ENCODE measurements around the gene PAX6. TPM values are rescaled to one million over a fixed set of nuclear protein-coding genes. Genes with fewer than 3 reads are reported as not detected.

PAX6 gene
- total and polyA plus RNA-seq, 9 of the 15 experiments (the other 6 are each of a cell fraction or from before 2014, with no cell fraction given) = 1.5 to 10.9 (median 5.3) TPM

GRCh38 chr11:31819621-31820437 lies 8.7 kb upstream of the PAX6 start:
- Histone ChIP-seq H3K27ac (ENCODE audit: extremely low read depth, low read depth, low read length) (no peak overlapping the region), H3K4me3 (no peak overlapping the region), H3K4me2 (ENCODE audit: insufficient read depth, low read length) (no peak overlapping the region), H2AFZ (ENCODE audit: low read depth, low read length) (no peak overlapping the region), H3K36me3 (ENCODE audit: control insufficient read depth, insufficient read depth, low read length) (no peaks in the 10 kb centered on the region), H3K4me1 (replicated peaks in 1 of 2; ENCODE audit: control insufficient read depth in 2 of 2, insufficient read depth in 2 of 2, low read length in 2 of 2) (peaks cover 0 to 38% of the 10 kb centered on the region in 2 experiments; a peak in 3 of 5 replicates), H3K9me3 (replicated peaks; ENCODE audit: control insufficient read depth, insufficient read depth, low read depth, low read length) (no peaks in the 10 kb centered on the region), H3K79me2 (ENCODE audit: control insufficient read depth, insufficient read depth, low read length) (no peaks in the 10 kb centered on the region), H3K9me1 (ENCODE audit: control insufficient read depth, insufficient read depth, low read length) (no peaks in the 10 kb centered on the region), H3K9ac (ENCODE audit: insufficient read depth in 1 of 2, low read depth in 2 of 2, low read length in 2 of 2) (no peak overlapping the region), H3K27me3 (ENCODE audit: control insufficient read depth in 2 of 2, insufficient read depth in 2 of 2, low read length in 2 of 2) (peaks cover 49 to 80% of the 10 kb centered on the region in 2 experiments), H4K20me1 (replicated peaks; ENCODE audit: control insufficient read depth, insufficient read depth, low read length) (no peaks in the 10 kb centered on the region)
- FAIRE-seq = no peak
- DNase-seq (ENCODE audit: extremely low read depth in 1 of 4, low spot score in 3 of 4) = no peak
- in situ Hi-C loops (cut with MboI) = no loop called here
- ATAC-seq = no peak
- no TSS peak for BruUV-seq (replicated peaks)
- POLR2A ChIA-PET = no interaction called here
- TF ChIP-seq SRF (CRISPR knock-in tag; IDR thresholded peaks at IDR 0.05) (no peak), TEAD4 (IDR thresholded peaks at IDR 0.05; ENCODE audit: low read length) (no peak), TEAD4 (CRISPR knock-in tag; IDR thresholded peaks at IDR 0.05; ENCODE audit: borderline replicate concordance) (no peak)
- CTCF ChIA-PET (ENCODE audit: low intra/inter-chr PET ratio) = no interaction called here
- intact Hi-C loops (cut with micrococcal nuclease) = loop anchor here (5.0 to 10.0 kb wide), 2 partner anchors 315 to 423 kb away; partner anchors contain the start of genes ELP4 and IMMP1L
- WGBS (ENCODE audit: insufficient coverage, low coverage, missing lambda C conversion rate) = 41% methylated on average over 33 of the region's 55 CpGs

GRCh38 chr11:31818874-31819331 lies 7.8 kb upstream of the PAX6 start:
- H3K4me3 ChIP-seq = no peak overlapping the region
- H3K9me1 ChIP-seq (ENCODE audit: control insufficient read depth, insufficient read depth, low read length) = no peaks in the 10 kb centered on the region
- no peak for FAIRE-seq
- no peak for ATAC-seq
- ChIA-PET CTCF (ENCODE audit: low intra/inter-chr PET ratio) (no interaction called here), POLR2A (no interaction called here)
- H3K4me2 ChIP-seq (ENCODE audit: insufficient read depth, low read length) = no peak overlapping the region
- H4K20me1 ChIP-seq (replicated peaks; ENCODE audit: control insufficient read depth, insufficient read depth, low read length) = no peaks in the 10 kb centered on the region
- no peaks in the 10 kb centered on the region for H3K36me3 ChIP-seq (ENCODE audit: control insufficient read depth, insufficient read depth, low read length)
- in situ Hi-C loops (cut with MboI) (no loop called here), intact Hi-C loops (cut with micrococcal nuclease) (loop anchor here (5.0 to 10.0 kb wide), 2 partner anchors 314 to 422 kb away; partner anchors contain the start of genes ELP4 and IMMP1L)
- peaks cover 0 to 41% of the 10 kb centered on the region in 2 experiments; a peak in 3 of 5 replicates for H3K4me1 ChIP-seq (replicated peaks in 1 of 2; ENCODE audit: control insufficient read depth in 2 of 2, insufficient read depth in 2 of 2, low read length in 2 of 2)
- no peak for TF ChIP-seq ZNF512 (tag; IDR thresholded peaks at IDR 0.05)
- no peaks in the 10 kb centered on the region for H3K79me2 ChIP-seq (ENCODE audit: control insufficient read depth, insufficient read depth, low read length)
- H3K27me3 ChIP-seq (ENCODE audit: control insufficient read depth in 2 of 2, insufficient read depth in 2 of 2, low read length in 2 of 2) = peaks cover 39 to 77% of the 10 kb centered on the region in 2 experiments
- no peaks in the 10 kb centered on the region for H3K9me3 ChIP-seq (replicated peaks; ENCODE audit: control insufficient read depth, insufficient read depth, low read depth, low read length)
- no peak overlapping the region for H3K27ac ChIP-seq (ENCODE audit: extremely low read depth, low read depth, low read length)
- WGBS (ENCODE audit: insufficient coverage, low coverage, missing lambda C conversion rate) = 67% methylated on average over 17 of the region's 26 CpGs
- H2AFZ ChIP-seq (ENCODE audit: low read depth, low read length) = no peak overlapping the region
- no peak for DNase-seq (ENCODE audit: extremely low read depth in 1 of 4, low spot score in 3 of 4)
- H3K9ac ChIP-seq (ENCODE audit: insufficient read depth in 1 of 2, low read depth in 2 of 2, low read length in 2 of 2) = no peak overlapping the region
- BruUV-seq (replicated peaks) = no TSS peak

Data from K562 (cell line).